Brain microvascular endothelial cell (primary cell): ENCODE measurements around the gene NLRP1.

Source experiments
- DNase-seq: peaks from one replicate; pipeline ENCODE4 v3.0.0-alpha.2; 2020
- H3K27ac ChIP-seq: fragments of 250-450 bp; sonication (Bioruptor Pico); 2 replicates; pipeline ENCODE4 v1.5.1; 2020; ENCODE audit warnings: mild to moderate bottlenecking, moderate library complexity
- H3K27me3 ChIP-seq: fragments of 250-450 bp; sonication (Bioruptor Pico); replicated peaks from 2 replicates; pipeline ENCODE4 v1.5.1; 2020; ENCODE audit warnings: mild to moderate bottlenecking
- H3K36me3 ChIP-seq: fragments of 250-450 bp; sonication (Bioruptor Pico); replicated peaks from 2 replicates; pipeline ENCODE4 v1.5.1; 2020; ENCODE audit warnings: mild to moderate bottlenecking
- H3K4me3 ChIP-seq: 2 replicates; pipeline ENCODE4 v1.5.1; 2011; ENCODE audit warnings: low read depth, mild to moderate bottlenecking, control low read depth, low read length, moderate library complexity
- CTCF ChIP-seq: IDR thresholded peaks from 2 replicates; pipeline ENCODE4 v1.5.1; 2011; ENCODE audit warnings: low read depth, mild to moderate bottlenecking, moderate library complexity, low read length, control low read depth, inconsistent platforms; ENCODE audit errors: missing control alignments
- in situ Hi-C: cut with HindIII; loops from 2 replicates; pipeline ENCODE4 v1.10.0; 2017; ENCODE audit warnings: low sequenced_read_pairs, low pct_ligation_motif_present

Gene NLRP1

GRCh38 chr17:5516060-5516792 is 68.1 kb downstream of the NLRP1 start:
- no peaks in the 10 kb centered on the region for H3K27me3 ChIP-seq
- peak overlapping the region; percentile 71 for H3K27ac ChIP-seq
- no peak for TF ChIP-seq CTCF
- DNase-seq: peak; percentile 96
- no peaks in the 10 kb centered on the region for H3K36me3 ChIP-seq
- in situ Hi-C loops: no loop called here
- no peak overlapping the region for H3K4me3 ChIP-seq

GRCh38 chr17:5514976-5515375 is 69.3 kb downstream of the NLRP1 start:
- TF ChIP-seq CTCF: no peak
- Histone ChIP-seq H3K27ac (no peak overlapping the region), H3K4me3 (no peak overlapping the region), H3K36me3 (no peaks in the 10 kb centered on the region), H3K27me3 (no peaks in the 10 kb centered on the region)
- DNase-seq: no peak
- in situ Hi-C loops: no loop called here

- no peak overlapping the region for H3K27ac ChIP-seq
- H3K36me3 ChIP-seq: no peaks in the 10 kb centered on the region
- TF ChIP-seq CTCF: no peak
- no peak overlapping the region for H3K4me3 ChIP-seq
- in situ Hi-C loops: no loop called here
- DNase-seq: no peak
- no peaks in the 10 kb centered on the region for H3K27me3 ChIP-seq
These were observed 70.7 kb downstream of the NLRP1 start for GRCh38 chr17:5513628-5514027.

- H3K36me3 ChIP-seq: no peaks in the 10 kb centered on the region
- in situ Hi-C loops: no loop called here
- no peak for DNase-seq
- no peak for TF ChIP-seq CTCF
- no peak overlapping the region for H3K27ac ChIP-seq
- no peak overlapping the region for H3K4me3 ChIP-seq
- no peaks in the 10 kb centered on the region for H3K27me3 ChIP-seq
These were observed 72.7 kb downstream of the NLRP1 start for GRCh38 chr17:5511401-5512225.

GRCh38 chr17:5510771-5511170 is 73.5 kb downstream of the NLRP1 start:
- H3K27ac ChIP-seq: no peak overlapping the region
- in situ Hi-C loops: no loop called here
- no peaks in the 10 kb centered on the region for H3K27me3 ChIP-seq
- DNase-seq: no peak
- H3K4me3 ChIP-seq: no peak overlapping the region
- no peaks in the 10 kb centered on the region for H3K36me3 ChIP-seq
- no peak for TF ChIP-seq CTCF
